Vagina (tissue), 2 donors: ENCODE data around the gene EPB41L2. TPM values are rescaled to one million over a fixed set of nuclear protein-coding genes. Genes with fewer than 3 reads are reported as not detected.

Experiments
- DNase-seq, 2 donors: peaks; one replicate each; pipeline ENCODE4 v3.0.0-alpha.2; 2017; ENCODE audit errors: extremely low spot score in 2 of 2
- H3K27ac ChIP-seq: fragments of 200-600 bp; sonication (generic); one replicate; pipeline ENCODE4 v1.5.1; 2019
- H3K27me3 ChIP-seq: fragments of 200-600 bp; sonication (generic); one replicate; pipeline ENCODE4 v1.5.1; 2019
- H3K36me3 ChIP-seq, 2 donors: fragments of 200-600 bp; sonication (generic); one replicate each; pipeline ENCODE4 v1.5.1; 2017 to 2019
- H3K4me1 ChIP-seq: fragments of 200-600 bp; sonication (generic); one replicate; pipeline ENCODE4 v1.5.1; 2019
- H3K4me3 ChIP-seq, 2 donors: fragments of 200-600 bp; sonication (generic); 1 replicate in 1 of 2; 2 replicates in 1 of 2; pipeline ENCODE4 v1.5.1; 2016 to 2019
- H3K9me3 ChIP-seq: fragments of 200-600 bp; sonication (generic); one replicate; pipeline ENCODE4 v1.5.1; 2019
- CTCF ChIP-seq, 3 experiments: fragments of 450-650 bp in 2 of 3; fragments of 200-600 bp in 1 of 3; sonication (generic) in 1 of 3; IDR thresholded peaks; one replicate each; pipeline ENCODE4 v1.5.1; 2017 to 2019; ENCODE audit warnings: antibody characterized with exemption in 3 of 3, mild to moderate bottlenecking in 2 of 3, moderate library complexity in 2 of 3
- POLR2A ChIP-seq, 2 donors: fragments of 450-650 bp; IDR thresholded peaks; one replicate each; pipeline ENCODE4 v1.6.1; 2017; ENCODE audit warnings: antibody characterized with exemption in 2 of 2, mild to moderate bottlenecking in 2 of 2, moderate library complexity in 2 of 2
- POLR2AphosphoS5 ChIP-seq, 2 donors: sonication (generic); formaldehyde crosslinking; IDR thresholded peaks; one replicate each; pipeline ENCODE4 v1.9.0; 2017; ENCODE audit warnings: antibody characterized with exemption in 2 of 2, mild to moderate bottlenecking in 2 of 2, low read depth in 1 of 2; ENCODE audit not compliant: insufficient read depth in 1 of 2
- intact Hi-C: fragments of 100-400 bp; cut with DNase I; formaldehyde crosslinking; loops from one replicate; pipeline ENCODE4 v1.15.1; 2023
- total RNA-seq: library from RNA; depleted of rRNA; stranded (reverse); fragments of >200 nt; gene quantifications from one replicate; pipeline ENCODE4 v1.2.3, GENCODE V29; 2016

Gene EPB41L2
- total RNA-seq, 1 donor from 2014 or later: 96.7 TPM

DNA sequence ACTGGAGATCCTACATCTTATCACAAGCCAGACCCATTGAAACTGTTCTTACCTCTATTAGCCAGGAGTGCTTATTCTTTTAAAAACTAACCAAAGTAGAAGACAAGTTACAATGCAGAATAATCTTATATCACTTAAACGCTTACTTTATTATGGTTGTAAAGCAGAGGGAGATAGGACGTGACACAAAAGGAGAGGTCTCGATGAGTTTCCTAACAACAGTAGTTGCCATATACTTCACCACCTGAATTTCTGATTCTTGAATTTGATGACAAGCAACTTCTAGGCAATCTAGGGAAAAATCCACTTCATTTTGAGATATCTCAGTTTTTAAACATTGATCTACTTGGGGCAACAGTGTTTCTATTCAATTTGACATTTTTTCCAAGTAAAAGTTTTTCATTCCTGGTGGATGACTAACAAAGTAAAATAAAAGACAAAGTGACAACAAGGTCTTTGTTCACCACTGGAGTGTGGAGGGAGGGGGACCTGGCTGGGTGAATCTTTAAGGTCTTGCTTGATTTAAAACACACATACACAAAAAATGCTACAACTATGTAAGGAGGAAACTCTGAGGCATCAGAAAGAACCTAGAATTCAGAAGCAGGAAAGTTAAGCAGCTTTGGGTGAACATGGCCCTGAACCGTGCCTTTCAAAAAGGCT, 125.0 kb downstream of the EPB41L2 start:
- TF ChIP-seq POLR2AphosphoS5 (IDR thresholded peaks at IDR 0.05; ENCODE audit: insufficient read depth in 1 of 2, low read depth in 1 of 2) (no peak), CTCF (IDR thresholded peaks at IDR 0.05) (no peak)
- peaks cover 18% of the 10 kb centered on the region for H3K4me1 ChIP-seq
- no peaks in the 10 kb centered on the region for H3K9me3 ChIP-seq
- intact Hi-C loops: no loop called here
- DNase-seq: no peak
- H3K27me3 ChIP-seq: no peaks in the 10 kb centered on the region
- no peak overlapping the region for H3K27ac ChIP-seq
- H3K36me3 ChIP-seq: no peaks in the 10 kb centered on the region
- H3K4me3 ChIP-seq: no peak overlapping the region

- Histone ChIP-seq H3K4me1 (peaks cover 22% of the 10 kb centered on the region), H3K27ac (no peak overlapping the region), H3K9me3 (no peaks in the 10 kb centered on the region), H3K4me3 (no peak overlapping the region), H3K36me3 (no peaks in the 10 kb centered on the region), H3K27me3 (no peaks in the 10 kb centered on the region)
- DNase-seq: no peak
- no peak for TF ChIP-seq CTCF (IDR thresholded peaks at IDR 0.05)
- TF ChIP-seq POLR2A (IDR thresholded peaks at IDR 0.05): no peak
- TF ChIP-seq POLR2AphosphoS5 (IDR thresholded peaks at IDR 0.05; ENCODE audit: insufficient read depth in 1 of 2, low read depth in 1 of 2): no peak
- intact Hi-C loops: no loop called here
These were observed 126.1 kb downstream of the EPB41L2 start for GRCh38 chr6:130936933-130937332.

- no peaks in the 10 kb centered on the region for H3K27me3 ChIP-seq
- no peak overlapping the region for H3K27ac ChIP-seq
- H3K4me1 ChIP-seq: peaks cover 22% of the 10 kb centered on the region
- no peaks in the 10 kb centered on the region for H3K36me3 ChIP-seq
- no peak overlapping the region for H3K4me3 ChIP-seq
- DNase-seq: no peak
- H3K9me3 ChIP-seq: no peaks in the 10 kb centered on the region
- TF ChIP-seq POLR2AphosphoS5 (IDR thresholded peaks at IDR 0.05; ENCODE audit: insufficient read depth in 1 of 2, low read depth in 1 of 2) (no peak), CTCF (IDR thresholded peaks at IDR 0.05) (no peak), POLR2A (IDR thresholded peaks at IDR 0.05) (no peak)
- intact Hi-C loops: no loop called here
These were observed 127.1 kb downstream of the EPB41L2 start for GRCh38 chr6:130935978-130936377.

DNA sequence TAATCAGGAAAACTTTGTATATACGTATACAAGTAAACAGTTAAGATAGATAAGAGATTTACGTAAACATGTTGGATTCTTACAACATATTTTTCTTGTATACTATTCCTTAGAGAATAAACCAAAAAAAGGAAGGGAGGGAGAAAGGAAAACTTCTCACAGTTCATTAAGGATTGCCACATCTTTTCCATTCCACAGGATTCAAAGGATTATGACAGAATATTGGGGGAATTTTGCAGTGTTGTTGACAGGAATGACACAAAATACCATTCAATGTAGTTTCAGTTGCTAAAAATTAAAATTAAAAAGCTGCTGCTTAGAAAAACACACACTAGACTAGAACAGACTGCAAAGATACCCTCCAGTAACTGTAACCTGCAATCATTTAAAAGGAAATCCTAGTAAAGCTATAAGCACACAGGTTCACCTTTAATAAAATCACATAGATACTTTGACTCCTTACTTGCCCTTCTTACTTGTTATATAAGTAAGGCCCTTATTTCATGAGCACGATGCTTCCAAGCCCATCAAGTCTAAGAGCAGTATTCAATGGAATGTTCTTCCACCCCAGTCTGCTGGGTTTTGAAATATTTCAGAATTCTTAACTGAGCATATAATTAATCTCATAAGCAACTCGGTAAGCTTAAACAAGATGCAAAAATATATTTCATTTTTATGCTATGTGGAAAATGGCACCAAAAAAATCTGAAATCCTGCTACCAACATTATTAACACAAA, 128.0 kb downstream of the EPB41L2 start:
- Histone ChIP-seq H3K4me1 (peaks cover 22% of the 10 kb centered on the region), H3K27ac (no peak overlapping the region), H3K9me3 (no peaks in the 10 kb centered on the region), H3K4me3 (no peak overlapping the region), H3K36me3 (no peaks in the 10 kb centered on the region), H3K27me3 (no peaks in the 10 kb centered on the region)
- DNase-seq: no peak
- TF ChIP-seq POLR2AphosphoS5 (IDR thresholded peaks at IDR 0.05; ENCODE audit: insufficient read depth in 1 of 2, low read depth in 1 of 2) (no peak), CTCF (IDR thresholded peaks at IDR 0.05) (no peak), POLR2A (IDR thresholded peaks at IDR 0.05) (no peak)
- intact Hi-C loops: no loop called here

- no peak overlapping the region for H3K4me3 ChIP-seq
- no peaks in the 10 kb centered on the region for H3K36me3 ChIP-seq
- intact Hi-C loops: no loop called here
- H3K9me3 ChIP-seq: no peaks in the 10 kb centered on the region
- H3K27me3 ChIP-seq: no peaks in the 10 kb centered on the region
- no peak for DNase-seq
- peaks cover 30% of the 10 kb centered on the region for H3K4me1 ChIP-seq
- TF ChIP-seq POLR2AphosphoS5 (IDR thresholded peaks at IDR 0.05; ENCODE audit: insufficient read depth in 1 of 2, low read depth in 1 of 2) (no peak), CTCF (IDR thresholded peaks at IDR 0.05) (no peak), POLR2A (IDR thresholded peaks at IDR 0.05) (no peak)
- no peak overlapping the region for H3K27ac ChIP-seq
These were observed 129.3 kb downstream of the EPB41L2 start for GRCh38 chr6:130933712-130934200.
